K562 (cell line): ENCODE data around the gene MLX. TPM values are rescaled to one million over a fixed set of nuclear protein-coding genes. Genes with fewer than 3 reads are reported as not detected.
A peak's percentile ranks its signal among the peaks of the same experiment; 100 is the strongest.

Source experiments
- ARID1B ChIP-seq: fragments of 450-650 bp; IDR thresholded peaks from 2 replicates; pipeline ENCODE4 v1.6.1; 2016; ENCODE audit warnings: antibody characterized with exemption, mild to moderate bottlenecking, inconsistent platforms
- ATF1 ChIP-seq, 2 experiments: fragments of 450-650 bp in 1 of 2; IDR thresholded peaks; 2 replicates each; pipeline ENCODE4 v1.6.1; 2016; ENCODE audit warnings: missing compliant biosample characterization in 1 of 2, missing genetic modification characterization in 1 of 2
- ATF4 ChIP-seq: fragments of 450-650 bp; formaldehyde crosslinking; IDR thresholded peaks from 2 replicates; pipeline ENCODE4 v1.4.0; 2022; ENCODE audit warnings: mild to moderate bottlenecking, moderate library complexity
- FOXP1 ChIP-seq: sonication (generic); formaldehyde crosslinking; IDR thresholded peaks from 2 replicates; pipeline ENCODE4 v1.8.0; 2022; ENCODE audit warnings: mild to moderate bottlenecking, missing genetic modification reagents
- GATAD2A ChIP-seq: fragments of 450-650 bp; IDR thresholded peaks from 2 replicates; pipeline ENCODE4 v1.6.1; 2017
- HDAC6 ChIP-seq: IDR thresholded peaks from 2 replicates; pipeline ENCODE4 v1.6.1; 2012; ENCODE audit warnings: low read depth, mild to moderate bottlenecking, control low read depth, inconsistent platforms, low read length, moderate library complexity
- HMGXB4 ChIP-seq: sonication (generic); formaldehyde crosslinking; IDR thresholded peaks from 2 replicates; pipeline ENCODE4 v1.8.1; 2023; ENCODE audit warnings: mild to moderate bottlenecking, missing genetic modification reagents
- L3MBTL2 ChIP-seq: fragments of 450-650 bp; IDR thresholded peaks from 2 replicates; pipeline ENCODE4 v1.6.1; 2016; ENCODE audit warnings: mild to moderate bottlenecking, moderate library complexity
- MCM7 ChIP-seq, 2 experiments: fragments of 450-650 bp; IDR thresholded peaks; 2 replicates each; pipeline ENCODE4 v1.6.1; 2016 to 2018
- MYC ChIP-seq, 2 experiments: fragments of 250-450 bp in 1 of 2; sonication (Bioruptor Pico) in 1 of 2; IDR thresholded peaks; 2 replicates each; pipeline versions ENCODE4 v1.5.1 to v1.6.1; 2012 to 2021; ENCODE audit warnings: low read depth in 2 of 2, borderline replicate concordance in 1 of 2, improper control_type of control experiment in 1 of 2, low read length in 1 of 2, mild to moderate bottlenecking in 1 of 2, moderate library complexity in 1 of 2
- NCOA6 ChIP-seq: fragments of 450-650 bp; IDR thresholded peaks from 2 replicates; pipeline ENCODE4 v1.6.1; 2017; ENCODE audit warnings: mild to moderate bottlenecking
- SFPQ ChIP-seq: fragments of 200-400 bp; formaldehyde crosslinking; IDR thresholded peaks from 2 replicates; pipeline ENCODE4 v1.6.1; 2017; ENCODE audit warnings: mild to moderate bottlenecking, low read depth, low read length, moderate library complexity
- SMARCE1 ChIP-seq: fragments of 450-650 bp; IDR thresholded peaks from 2 replicates; pipeline ENCODE4 v1.7.1; 2016; ENCODE audit warnings: mild to moderate bottlenecking
- ZBTB7A ChIP-seq: IDR thresholded peaks from 2 replicates; pipeline ENCODE4 v1.6.1; 2011; ENCODE audit warnings: low read depth, mild to moderate bottlenecking, low read length, moderate library complexity, borderline replicate concordance; ENCODE audit not compliant: control insufficient read depth
- ZNF695 ChIP-seq: fragments of 450-650 bp; formaldehyde crosslinking; IDR thresholded peaks from 2 replicates; pipeline ENCODE4 v1.4.0; 2020; ENCODE audit warnings: mild to moderate bottlenecking, moderate library complexity
- ZNF76 ChIP-seq: fragments of 250-450 bp; sonication (Bioruptor Pico); IDR thresholded peaks from 2 replicates; pipeline ENCODE4 v1.4.0; 2020; ENCODE audit warnings: mild to moderate bottlenecking, moderate library complexity, borderline replicate concordance
- ZNF77 ChIP-seq: fragments of 250-450 bp; sonication (Bioruptor Pico); IDR thresholded peaks from 2 replicates; pipeline ENCODE4 v1.5.0; 2020
- polyA plus RNA-seq, 8 experiments: library from polyadenylated mRNA; depleted of rRNA in 4 of 8; stranded (reverse) in 5 of 8; unstranded in 3 of 8; fragments of >200 nt; fragmentation: Nextera tagmentation in 2 of 8; fragmentation: Illumina TruSeq in 1 of 8; extraction: Ambion mirVana in 2 of 8; extraction: Trizol in 1 of 8; gene quantifications; 2 replicates each; pipeline versions ENCODE4 v1.2.1 to v1.2.3, GENCODE V29; 2011 to 2014; ENCODE audit warnings: inconsistent platforms in 1 of 8, missing spikeins in 1 of 8
- total RNA-seq, 7 experiments: library from RNA; depleted of rRNA in 6 of 7; stranded (reverse); fragments of >200 nt in 6 of 7; fragmentation: Illumina TruSeq in 2 of 7; extraction: Trizol in 2 of 7; gene quantifications; 2 replicates each; pipeline versions ENCODE4 v1.2.1 to v1.2.3, GENCODE V29; 2011 to 2021; ENCODE audit warnings: low replicate concordance in 1 of 7
- TF ChIP-seq, protein P1 (sequence below): fragments of 250-450 bp; sonication (Bioruptor Pico); IDR thresholded peaks from 2 replicates; pipeline ENCODE4 v1.4.0; 2020; ENCODE audit warnings: borderline replicate concordance
- TF ChIP-seq, protein P2 (sequence below): fragments of 250-450 bp; sonication (Bioruptor Pico); IDR thresholded peaks from 2 replicates; pipeline ENCODE4 v1.8.0; 2022; ENCODE audit warnings: inconsistent platforms
- TF ChIP-seq, protein P3 (sequence below): sonication (generic); formaldehyde crosslinking; IDR thresholded peaks from 2 replicates; pipeline ENCODE4 v1.9.0; 2022; ENCODE audit warnings: mild to moderate bottlenecking, missing genetic modification reagents

MLX gene
- total and polyA plus RNA-seq, 9 of the 15 experiments (the other 6 are each of a cell fraction or from before 2014, with no cell fraction given), result 42.9 to 100 (median 58.9) TPM

- TF ChIP-seq FOXP1 (CRISPR knock-in tag) (0 out of 2 replicates have a peak, but pooled peaks have one; percentile 55), SFPQ (no peak), HMGXB4 (CRISPR knock-in tag) (no peak), ZNF77 (CRISPR knock-in tag) (no peak), ZNF76 (CRISPR knock-in tag) (no peak), MYC (IDR thresholded peaks at IDR 0.05; ENCODE audit: low read depth, low read length) (peak; percentile 74), MYC (CRISPR knock-in tag; IDR thresholded peaks at IDR 0.05; ENCODE audit: borderline replicate concordance, low read depth) (no peak), MCM7 (IDR thresholded peaks at IDR 0.05) (no peak), HDAC6 (no peak), ARID1B (no peak; the same call in 1 of the 2 replicates), ZNF695 (no peak), ATF4 (CRISPR knock-in tag) (no peak), L3MBTL2 (peak; percentile 68; the same call in 1 of the 2 replicates), GATAD2A (no peak), ATF1 (CRISPR knock-in tag; IDR thresholded peaks at IDR 0.05) (no peak), ATF1 (tag; IDR thresholded peaks at IDR 0.05) (peak; percentile 65), SMARCE1 (no peak), NCOA6 (no peak), ZBTB7A (no peak)
- TF ChIP-seq, protein P1, sequence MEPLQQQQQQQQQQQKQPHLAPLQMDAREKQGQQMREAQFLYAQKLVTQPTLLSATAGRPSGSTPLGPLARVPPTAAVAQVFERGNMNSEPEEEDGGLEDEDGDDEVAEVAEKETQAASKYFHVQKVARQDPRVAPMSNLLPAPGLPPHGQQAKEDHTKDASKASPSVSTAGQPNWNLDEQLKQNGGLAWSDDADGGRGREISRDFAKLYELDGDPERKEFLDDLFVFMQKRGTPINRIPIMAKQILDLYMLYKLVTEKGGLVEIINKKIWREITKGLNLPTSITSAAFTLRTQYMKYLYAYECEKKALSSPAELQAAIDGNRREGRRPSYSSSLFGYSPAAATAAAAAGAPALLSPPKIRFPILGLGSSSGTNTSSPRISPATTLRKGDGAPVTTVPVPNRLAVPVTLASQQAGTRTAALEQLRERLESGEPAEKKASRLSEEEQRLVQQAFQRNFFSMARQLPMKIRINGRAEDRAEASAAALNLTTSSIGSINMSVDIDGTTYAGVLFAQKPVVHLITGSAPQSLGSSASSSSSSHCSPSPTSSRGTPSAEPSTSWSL (CRISPR knock-in tag), result no peak
- TF ChIP-seq, protein P2, sequence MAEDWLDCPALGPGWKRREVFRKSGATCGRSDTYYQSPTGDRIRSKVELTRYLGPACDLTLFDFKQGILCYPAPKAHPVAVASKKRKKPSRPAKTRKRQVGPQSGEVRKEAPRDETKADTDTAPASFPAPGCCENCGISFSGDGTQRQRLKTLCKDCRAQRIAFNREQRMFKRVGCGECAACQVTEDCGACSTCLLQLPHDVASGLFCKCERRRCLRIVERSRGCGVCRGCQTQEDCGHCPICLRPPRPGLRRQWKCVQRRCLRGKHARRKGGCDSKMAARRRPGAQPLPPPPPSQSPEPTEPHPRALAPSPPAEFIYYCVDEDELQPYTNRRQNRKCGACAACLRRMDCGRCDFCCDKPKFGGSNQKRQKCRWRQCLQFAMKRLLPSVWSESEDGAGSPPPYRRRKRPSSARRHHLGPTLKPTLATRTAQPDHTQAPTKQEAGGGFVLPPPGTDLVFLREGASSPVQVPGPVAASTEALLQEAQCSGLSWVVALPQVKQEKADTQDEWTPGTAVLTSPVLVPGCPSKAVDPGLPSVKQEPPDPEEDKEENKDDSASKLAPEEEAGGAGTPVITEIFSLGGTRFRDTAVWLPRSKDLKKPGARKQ (CRISPR knock-in tag), result no peak
- TF ChIP-seq, protein P3, sequence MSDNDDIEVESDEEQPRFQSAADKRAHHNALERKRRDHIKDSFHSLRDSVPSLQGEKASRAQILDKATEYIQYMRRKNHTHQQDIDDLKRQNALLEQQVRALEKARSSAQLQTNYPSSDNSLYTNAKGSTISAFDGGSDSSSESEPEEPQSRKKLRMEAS (CRISPR knock-in tag), result peak; percentile 67; the same call in 1 of the 2 replicates
Observed at GRCh38 chr17:42553161-42553818, 13.6 kb upstream of the MLX start (continued).
